Stimulated activated CD4-positive, alpha-beta T cell treated with anti-CD3 and anti-CD28 coated beads, Interleukin-12 subunit alpha, Interleukin-12 subunit beta, amount 100 ng/mL, for 48 hours (primary cell): ENCODE measurements around the gene SLC2A5.
"Not testable (repeated sequence)": the region's sequence is repeated elsewhere in the genome, so short reads cannot be mapped to it uniquely, and the experiment has no call there.

ENCODE experiments used
- DNase-seq, 3 donors: peaks; one replicate each; pipeline ENCODE4 v3.0.0-alpha.2; 2020; ENCODE audit warnings: low read depth in 2 of 3, low spot score in 1 of 3

SLC2A5 gene

DNA sequence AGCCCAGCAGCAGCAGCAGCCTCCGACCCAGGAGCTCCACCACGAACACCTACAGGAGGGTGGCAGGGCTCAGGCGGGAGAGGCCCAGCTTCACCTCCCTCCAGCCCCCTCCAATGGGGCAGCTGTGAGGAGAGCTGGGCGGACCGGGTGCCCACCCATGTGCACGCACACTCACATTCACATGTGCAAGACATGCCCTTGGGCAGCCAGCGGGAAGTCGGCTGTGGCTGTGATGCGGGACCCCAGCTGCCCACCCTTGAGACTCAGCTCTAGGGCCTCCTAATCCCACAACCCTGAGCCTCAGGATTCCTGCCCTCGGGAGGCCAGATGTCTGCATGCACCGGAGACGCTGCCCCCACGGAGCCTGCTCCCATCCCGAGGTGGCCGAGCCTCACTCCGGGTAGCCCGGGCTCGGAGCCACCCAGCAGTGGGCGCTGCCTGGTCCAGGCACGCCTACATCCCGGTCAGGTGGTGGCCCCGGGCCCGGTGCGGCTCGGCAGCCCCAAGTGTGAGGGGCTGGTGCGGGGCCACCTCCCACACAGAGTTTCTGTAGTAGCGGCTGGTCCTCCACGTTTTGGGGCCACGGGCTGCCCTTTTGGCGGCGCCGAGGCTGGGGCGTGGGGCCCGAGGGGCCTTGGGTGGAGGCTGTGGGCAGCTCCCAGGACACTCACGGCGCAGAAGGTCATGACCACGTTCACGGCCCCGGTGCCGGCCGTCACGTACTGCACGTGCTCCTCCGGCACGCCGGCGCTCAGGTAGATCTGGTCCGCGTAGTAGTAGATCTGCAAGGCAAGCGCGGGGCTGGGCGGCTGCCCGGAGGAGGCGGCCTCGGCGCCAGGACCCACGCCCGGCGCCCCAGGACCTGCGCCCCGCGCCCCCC is 30.3 kb downstream of the SLC2A5 start:
- no peak for DNase-seq

DNA sequence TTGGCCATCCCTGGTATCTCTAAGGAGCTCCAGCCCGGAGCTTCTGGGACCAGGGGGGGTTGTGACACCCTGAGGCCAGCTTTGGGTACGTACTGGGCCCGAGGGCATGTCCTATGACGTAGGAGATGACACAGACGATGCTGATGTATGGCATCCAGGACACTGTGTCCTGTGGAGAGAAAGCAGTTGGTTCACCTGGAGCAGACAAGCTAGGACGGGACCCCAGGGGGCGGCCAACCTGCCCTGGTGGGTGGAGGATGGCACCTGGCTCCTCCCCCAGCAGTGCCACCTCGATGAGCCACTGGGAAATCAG is 31.1 kb downstream of the SLC2A5 start:
- DNase-seq = no peak

DNA sequence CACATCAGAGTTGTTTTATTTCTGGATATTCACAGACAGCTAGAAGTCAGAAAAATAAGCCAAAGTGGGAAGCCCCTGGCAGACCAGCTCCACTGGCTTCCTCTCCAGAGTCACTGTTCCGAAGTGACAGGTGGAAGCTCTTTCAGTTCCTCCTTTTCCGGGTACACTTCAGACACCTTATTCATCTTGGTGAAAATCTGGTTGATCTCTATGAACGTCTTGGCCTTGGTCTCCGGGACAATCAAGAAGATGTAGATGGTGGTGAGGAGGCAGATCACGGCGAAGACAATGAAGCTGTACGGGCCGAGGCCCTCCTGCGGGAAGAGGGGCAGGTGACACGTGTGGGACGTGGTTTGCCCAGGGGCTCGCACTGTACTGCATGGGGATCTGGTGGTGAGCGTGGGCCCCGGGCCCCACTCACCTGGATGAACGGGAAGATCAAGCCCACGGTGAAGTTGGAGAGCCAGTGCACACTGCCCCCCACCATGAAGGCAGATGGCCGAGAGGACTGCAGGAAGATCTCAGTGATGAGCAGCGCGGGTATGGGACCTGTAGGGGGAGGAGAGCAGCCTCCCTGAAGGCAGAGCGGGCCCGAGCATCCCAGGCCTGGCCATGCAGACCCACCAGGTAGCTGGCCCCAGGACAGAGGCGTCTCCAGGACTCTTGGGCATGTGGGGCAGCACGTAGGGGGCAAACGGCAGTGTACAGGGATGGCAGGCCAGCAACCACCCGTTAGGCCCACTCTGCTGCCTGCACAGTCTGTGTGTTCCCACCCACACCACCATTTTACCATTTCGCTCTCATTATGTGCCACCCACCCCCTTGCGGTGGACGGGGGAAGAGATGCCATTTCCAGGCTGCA is 31.7 kb downstream of the SLC2A5 start:
- no peak for DNase-seq

DNA sequence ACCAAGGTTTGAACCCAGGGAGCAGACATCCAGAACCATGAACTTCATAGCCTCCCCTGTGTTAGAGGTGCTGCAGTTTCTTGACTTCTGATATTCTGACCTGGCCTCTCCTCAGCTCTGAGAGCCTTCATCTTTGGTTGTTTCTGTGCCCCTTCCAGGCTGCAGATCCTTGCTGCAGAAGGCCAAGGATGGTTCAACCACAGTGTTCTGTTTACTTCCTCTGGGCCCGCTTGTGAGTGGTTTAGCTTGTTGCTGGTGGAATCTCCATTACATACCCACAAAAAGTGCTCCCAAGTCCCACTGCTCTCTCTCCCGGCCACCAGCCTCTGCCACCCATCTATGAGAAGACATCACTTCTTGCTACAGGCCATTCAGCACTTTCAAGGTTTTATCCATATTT is 34.2 kb downstream of the SLC2A5 start:
- no peak for DNase-seq

DNA sequence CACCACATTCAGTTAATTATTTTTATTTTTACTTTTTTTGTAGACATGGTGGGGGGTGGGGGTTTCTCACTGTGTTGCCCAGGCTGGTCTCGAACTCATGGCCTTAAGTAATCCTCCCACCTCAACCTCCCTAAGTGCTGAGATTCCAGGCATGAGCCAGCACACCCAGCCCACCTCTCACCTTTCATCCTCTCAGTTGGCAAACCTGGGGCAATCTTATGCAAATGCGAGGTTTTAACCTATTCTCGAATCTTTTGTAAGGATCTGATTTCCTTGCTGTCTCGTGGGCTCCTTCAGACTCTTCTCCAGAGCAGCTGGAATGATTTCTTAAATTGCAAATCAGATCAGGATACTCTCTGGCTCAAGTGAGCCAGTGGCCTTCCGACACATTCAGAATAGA is 36.1 kb downstream of the SLC2A5 start:
- no peak for DNase-seq

DNA sequence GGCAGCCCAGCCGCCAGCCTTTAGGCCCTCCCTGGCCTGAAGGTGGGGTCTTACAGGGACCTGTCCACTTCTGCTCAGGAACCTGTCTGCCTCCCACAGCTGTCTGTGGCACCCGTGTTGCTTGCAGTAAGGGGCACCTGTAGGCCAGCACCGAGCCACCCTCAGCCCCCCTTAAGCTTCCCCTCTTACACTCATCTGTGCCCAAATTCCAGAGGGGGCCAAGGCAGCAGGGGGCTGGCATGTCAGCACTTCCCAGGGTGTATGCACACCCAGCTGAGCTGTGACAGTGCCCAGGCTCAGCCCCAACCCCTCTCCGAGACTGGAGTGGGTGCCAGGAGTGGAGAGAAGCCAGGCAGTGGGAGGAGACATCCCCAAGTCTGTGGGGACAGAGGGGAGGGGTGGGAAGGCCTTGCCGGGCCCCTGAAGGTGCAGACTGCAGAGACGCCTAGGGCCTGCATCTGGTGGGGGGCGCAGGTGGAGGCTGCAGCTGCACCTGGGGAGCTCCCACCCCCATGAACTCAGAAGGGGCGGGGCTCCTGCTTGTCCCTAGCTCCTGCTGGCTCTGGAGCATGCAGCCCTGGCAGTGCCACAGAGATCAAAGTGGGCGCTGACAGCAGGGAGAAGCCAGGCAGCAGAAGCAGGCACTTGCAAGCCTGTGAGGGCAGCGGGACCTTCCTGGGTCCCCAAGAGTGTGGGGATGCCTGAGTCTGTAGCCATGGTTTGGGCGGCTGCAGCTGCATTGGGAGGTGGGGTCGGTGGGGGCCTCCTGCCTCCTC is 37.8 kb downstream of the SLC2A5 start:
- no peak for DNase-seq

DNA sequence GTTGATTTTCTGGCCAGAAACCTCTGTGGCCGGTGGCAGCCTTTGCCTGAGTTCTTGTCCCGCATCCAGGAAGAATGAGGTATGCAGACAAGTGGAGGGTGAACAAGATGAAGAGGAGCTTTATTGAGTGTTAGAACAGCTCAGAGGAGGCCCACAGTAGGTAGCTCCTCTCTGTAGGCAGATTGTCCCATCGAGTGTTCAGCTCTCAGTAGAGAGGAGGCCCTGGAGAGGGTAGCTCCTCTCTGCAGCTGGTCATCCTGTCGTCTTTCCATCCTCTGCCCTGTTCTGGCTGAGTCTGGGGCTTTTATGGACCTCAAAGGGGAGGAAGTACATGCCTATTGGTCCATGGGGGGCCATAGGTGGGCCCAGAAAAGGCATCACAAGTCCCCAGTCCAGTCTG is 38.4 kb downstream of the SLC2A5 start:
- DNase-seq = not testable (repeated sequence)

DNA sequence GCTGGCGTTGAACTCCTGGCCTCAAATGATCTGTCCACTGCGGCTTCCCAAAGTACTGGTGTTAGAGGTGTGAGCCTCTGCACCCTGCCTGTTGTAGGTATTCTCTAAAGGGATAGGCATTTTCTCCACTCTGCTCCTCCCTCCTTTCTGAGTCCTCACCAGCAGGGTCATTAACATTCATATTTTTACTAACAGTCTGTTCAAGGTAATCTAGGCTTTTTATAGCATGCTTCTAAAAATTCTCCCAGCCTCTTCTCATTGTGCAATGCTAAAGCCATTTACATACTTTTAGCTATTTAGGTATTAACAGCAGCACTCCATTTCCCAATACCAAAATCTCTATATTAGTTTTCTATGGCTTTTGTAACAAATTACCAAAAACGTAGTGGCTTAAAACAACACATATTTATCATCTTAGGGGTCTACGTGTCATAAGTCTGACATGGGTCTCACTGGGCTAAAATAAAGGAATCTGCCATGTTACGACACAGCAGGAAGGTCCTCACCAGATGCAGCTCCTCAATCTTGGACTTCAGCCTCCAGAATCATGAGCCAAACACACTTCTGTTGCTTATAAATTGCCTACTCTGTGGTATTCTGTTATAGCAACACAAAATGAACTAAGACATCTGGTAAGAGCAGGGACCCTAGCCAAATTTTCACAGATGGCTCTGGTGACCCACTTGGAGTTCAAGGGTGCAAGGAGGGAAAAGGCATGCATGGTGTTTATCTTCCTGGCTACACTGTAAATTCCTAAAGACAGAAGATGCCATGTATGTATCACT is 40.3 kb downstream of the SLC2A5 start:
- no peak for DNase-seq

DNA sequence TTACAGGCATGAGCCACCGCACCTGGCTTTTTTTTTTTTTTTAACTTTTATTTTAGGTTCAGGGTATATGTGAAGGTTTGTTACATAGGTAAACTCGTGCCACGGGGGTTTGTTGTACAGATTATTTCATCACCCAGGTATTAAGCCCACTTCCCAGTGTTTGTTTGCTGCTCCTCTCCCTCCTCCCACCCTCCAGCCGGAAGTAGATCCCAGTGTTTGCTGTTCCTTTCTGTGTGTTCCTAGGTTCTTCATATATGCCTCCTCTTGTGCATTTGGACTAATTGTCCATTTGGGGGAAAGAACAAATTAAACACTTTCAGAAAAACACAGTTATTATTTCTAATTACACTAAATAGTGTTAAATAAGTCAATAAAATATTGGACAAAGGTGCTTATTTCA is 42.1 kb downstream of the SLC2A5 start:
- no peak for DNase-seq

DNA sequence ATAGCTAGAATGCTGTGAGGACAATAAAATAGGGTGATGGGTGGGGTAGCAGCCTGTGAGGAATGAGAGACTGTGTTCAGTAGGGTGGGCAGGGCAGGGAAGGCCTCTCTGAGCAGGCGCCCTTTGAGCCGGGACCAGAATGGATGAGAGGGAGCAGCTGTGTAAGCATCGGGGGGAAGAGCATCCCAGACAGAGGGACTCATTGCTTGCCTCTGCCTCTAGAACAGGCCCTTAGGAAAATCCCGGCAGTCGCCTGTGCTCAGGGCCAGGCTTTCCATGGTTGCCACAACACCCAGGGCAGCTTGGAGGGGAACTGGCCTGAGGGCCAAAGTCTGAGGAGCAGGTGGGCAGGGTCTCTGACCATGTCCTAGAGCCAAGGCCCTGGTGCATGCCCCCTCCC is 44.0 kb downstream of the SLC2A5 start:
- DNase-seq = no peak

DNA sequence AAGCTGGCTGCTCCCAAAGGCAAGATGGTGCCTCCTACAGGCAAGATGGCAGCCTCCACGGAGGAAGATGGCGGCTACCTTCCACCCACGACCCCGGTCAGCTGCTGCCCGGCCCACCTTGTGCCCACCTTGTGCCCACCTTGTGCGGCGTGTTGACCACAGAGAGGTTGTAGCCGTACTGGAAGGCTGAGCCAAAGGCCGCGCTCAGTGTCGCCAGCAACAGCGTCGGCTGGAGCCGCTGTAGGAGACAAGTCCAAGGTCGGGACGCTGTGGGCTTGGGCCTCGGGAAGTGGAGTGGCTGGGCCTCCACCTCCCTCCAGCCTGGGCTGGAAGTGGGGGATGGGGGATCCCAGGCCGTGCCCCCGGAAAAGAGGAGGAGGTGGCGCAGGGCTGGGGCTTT is 44.6 kb downstream of the SLC2A5 start:
- DNase-seq = no peak

DNA sequence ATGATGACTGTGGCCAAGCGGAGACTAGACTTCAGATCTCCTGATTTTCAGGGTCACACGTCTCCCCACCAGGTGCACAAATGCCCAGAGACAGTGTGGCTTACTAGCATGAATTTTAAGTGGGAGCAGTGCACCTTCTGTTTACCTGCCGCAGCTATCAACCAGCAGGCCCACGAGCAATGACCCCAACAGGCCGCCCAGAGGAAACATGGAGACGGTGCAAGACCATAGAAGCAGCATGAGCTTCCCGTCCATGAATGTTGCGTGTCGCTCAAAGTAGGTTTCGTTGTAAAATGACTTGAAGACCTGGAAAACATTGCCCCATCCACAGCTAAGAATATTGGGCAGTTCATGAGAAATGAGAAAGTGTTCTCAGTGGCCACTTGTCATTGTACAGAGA is 46.7 kb downstream of the SLC2A5 start:
- no peak for DNase-seq

DNA sequence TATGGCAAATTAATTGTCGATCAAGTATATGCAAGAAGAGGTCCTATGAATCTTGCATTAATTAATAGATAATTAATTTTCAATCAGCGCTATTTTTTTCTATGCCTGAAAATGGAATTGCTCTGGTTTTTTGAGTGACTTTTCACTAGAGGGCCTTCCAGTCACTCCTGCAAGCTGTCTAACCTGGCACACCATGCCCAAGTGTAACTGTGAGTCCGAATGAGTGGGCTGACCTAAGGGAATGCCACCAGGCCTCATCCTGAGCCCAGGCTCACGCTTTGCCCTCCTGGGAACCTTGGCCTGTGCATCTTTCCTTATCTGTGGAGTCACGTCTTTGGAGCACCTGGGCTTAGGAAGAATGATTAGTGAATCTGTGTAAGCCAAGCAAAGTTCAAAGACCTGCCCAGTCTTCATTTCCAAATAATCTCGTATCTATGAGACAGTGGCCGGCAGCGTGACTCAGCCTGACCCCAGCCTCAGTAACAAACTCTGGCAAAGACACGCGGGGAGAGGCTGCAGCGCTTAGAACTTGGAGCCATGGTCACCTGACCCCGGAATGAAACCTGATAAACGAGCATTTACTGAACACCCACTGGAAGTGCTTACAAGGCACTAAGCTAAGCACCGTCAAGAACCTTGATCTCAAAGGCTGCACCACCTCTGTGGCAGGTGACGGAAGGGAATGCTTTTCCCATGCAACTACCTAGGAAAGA is 47.3 kb downstream of the SLC2A5 start:
- DNase-seq = not testable (repeated sequence)

DNA sequence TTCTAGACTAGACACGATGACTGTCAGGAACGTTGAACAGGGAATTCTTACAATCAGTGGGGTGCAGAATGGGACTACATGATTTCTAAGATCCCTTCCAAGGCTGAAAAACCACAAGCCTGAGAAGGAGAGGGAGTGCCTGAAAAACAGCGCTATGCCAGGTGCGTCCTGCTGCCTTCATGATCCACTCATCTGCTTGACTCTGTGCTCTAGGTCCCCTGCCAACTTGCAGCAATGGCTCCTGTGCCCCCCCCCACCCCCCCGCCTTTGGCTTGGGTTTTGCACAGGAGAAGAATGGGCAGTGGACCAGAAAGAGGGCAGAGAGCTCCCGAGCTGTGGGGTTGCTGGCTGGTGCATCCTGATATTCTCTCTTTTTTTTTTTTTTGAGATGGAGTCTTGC is 49.1 kb downstream of the SLC2A5 start:
- no peak for DNase-seq

DNA sequence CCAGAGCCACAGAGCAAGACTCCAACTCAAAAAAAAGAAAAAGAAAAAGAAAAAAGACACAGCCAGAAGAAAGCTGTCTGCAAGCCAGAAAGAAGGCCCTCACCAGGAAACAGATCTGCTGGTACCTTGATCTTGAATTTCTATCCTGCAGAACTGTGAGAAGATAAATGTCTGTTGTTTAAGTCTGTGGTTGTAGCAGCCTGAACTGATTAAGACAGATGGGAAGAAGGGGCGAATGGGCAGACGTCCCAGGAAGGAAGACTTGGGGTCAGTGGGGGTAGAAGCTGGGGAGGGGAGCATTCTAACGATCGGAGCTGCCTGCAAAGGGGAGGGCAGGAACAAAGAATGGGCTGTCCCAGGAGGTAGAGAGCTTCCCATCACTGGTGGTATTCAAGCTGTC is 49.5 kb downstream of the SLC2A5 start:
- DNase-seq = no peak

DNA sequence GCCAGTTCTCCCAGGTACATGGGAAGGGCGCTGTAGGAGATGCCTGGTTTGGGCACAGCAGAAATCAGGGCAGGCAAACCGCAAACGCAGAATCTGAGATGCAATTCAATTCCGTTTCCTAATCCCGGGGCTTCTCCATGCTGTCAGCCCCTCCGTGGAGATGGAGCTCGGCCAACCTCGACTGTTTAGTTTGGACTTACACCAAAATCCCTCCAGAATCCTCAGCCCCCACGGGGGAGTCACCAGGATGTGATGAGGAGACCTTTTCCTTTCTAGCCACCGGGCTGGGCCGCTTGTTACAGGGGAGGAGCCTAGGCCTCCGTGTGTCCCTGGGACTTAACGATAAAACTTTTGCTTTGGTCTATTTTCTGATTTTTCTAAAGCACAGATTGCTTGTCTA is 51.1 kb downstream of the SLC2A5 start:
- no peak for DNase-seq

DNA sequence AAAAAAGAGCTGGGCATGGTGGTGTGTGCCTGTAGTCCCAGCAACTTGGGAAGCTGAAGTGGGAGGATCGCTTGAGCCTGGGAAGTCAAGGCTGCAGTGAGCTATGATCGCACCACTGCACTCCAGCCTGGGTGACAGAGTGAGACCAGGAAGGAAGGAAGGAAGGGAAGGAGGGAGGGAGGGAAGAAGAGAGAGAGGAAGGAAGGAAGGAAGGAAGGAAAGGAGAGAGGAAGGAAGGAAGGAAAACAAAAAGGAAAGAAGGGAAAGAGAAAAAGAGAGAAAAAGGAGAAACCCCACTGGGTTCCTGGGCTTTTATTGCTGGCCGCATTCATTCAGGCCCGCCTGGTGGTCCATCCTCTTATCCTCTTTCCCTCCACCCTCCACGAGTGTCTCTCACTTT is 53.0 kb downstream of the SLC2A5 start:
- DNase-seq = no peak

DNA sequence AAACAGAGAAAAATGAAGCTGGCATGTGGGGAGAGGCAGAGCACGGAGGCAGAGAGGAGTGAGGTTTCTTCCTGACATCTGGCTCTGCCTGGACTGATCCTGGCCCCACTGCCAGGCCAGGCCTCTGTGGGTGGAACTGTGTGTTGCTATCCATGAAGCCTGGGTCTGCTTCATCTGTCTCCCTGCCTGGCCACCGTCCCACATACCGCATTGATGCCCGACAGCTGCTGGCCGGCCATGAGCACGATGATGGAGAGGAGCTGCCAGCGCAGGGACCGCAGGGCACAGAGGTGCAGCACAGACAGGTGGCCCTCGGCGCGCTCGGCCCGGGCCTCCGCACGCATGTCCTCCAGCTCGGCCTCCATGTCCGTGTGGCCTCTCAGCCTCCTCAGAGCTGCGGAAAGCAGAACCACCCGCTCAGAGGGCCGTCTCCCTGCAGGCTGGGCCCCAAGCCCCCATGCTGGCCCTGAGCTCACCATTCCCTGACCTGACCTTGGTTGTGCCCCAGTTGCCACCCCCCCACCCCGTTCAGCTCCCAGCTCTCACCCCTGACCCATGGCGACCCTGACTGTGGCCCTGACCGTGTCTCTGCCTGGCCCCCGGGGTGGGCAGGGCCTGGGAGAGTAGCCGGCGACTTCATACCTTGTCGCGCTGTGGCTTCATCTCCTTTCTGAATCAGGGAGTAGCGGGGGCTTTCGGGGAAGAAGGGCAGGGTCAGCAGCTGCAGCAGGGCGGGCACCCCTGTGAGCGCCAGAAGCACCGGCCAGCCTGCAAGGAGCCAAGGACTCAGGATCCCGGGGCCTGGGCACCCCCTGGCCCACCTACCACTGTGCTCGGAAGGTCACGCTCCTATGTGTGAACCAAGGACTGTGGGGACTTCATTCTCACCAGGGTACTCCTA is 54.7 kb downstream of the SLC2A5 start:
- DNase-seq = no peak

DNA sequence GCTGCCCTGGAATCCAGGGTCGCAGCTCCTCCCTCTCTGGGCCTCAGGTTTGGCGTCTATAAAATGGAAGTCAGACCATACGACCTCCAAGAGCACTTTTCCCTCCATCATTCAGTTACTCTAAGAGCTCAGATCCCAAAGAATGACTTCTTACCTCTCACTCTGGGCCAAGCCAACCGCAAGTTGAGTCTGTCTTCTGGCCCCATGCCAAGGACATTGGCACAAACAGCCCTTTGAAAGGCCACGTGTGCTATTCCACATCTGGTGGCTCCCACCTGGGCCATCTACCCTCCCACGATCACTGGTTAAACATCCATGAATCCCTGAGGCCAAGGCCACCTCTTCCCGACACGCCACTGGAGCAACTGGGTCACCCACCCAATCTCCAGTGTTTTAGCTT is 55.6 kb downstream of the SLC2A5 start:
- DNase-seq = no peak
